WTC11 (cell line): ENCODE results near the gene IL1RAPL2.

ENCODE experiments used
- CTCF ChIP-seq: fragments of 200-600 bp; IDR thresholded peaks from 2 replicates; pipeline ENCODE4 v1.8.0; 2022; ENCODE audit warnings: antibody characterized with exemption
- GABPB1 ChIP-seq: sonication (generic); formaldehyde crosslinking; IDR thresholded peaks from 2 replicates; pipeline ENCODE4 v1.8.1; 2023; ENCODE audit warnings: mild to moderate bottlenecking, missing genetic modification reagents
- IRF1 ChIP-seq: sonication (generic); formaldehyde crosslinking; IDR thresholded peaks from 2 replicates; pipeline ENCODE4 v1.8.0; 2023; ENCODE audit warnings: missing genetic modification reagents
- MAX ChIP-seq: sonication (generic); formaldehyde crosslinking; IDR thresholded peaks from 2 replicates; pipeline ENCODE4 v1.8.0; 2022; ENCODE audit warnings: mild to moderate bottlenecking, missing genetic modification reagents
- NFYB ChIP-seq: sonication (generic); formaldehyde crosslinking; conservative IDR thresholded peaks from 2 replicates; pipeline ENCODE4 v1.8.0; 2022; ENCODE audit warnings: low read depth, missing genetic modification reagents
- NR1H2 ChIP-seq: sonication (generic); formaldehyde crosslinking; IDR thresholded peaks from 2 replicates; pipeline ENCODE4 v1.9.0; 2021; ENCODE audit warnings: mild to moderate bottlenecking, moderate library complexity, missing genetic modification reagents
- TF ChIP-seq, protein P1 (sequence below): sonication (generic); formaldehyde crosslinking; IDR thresholded peaks from 2 replicates; pipeline ENCODE4 v1.8.0; 2022; ENCODE audit warnings: mild to moderate bottlenecking, missing genetic modification reagents
- TF ChIP-seq, protein P2 (sequence below): sonication (generic); formaldehyde crosslinking; IDR thresholded peaks from 2 replicates; pipeline ENCODE4 v1.8.0; 2022; ENCODE audit warnings: mild to moderate bottlenecking, missing genetic modification reagents
- TF ChIP-seq, protein P3 (sequence below): fragments of 250-450 bp; sonication (Bioruptor Pico); IDR thresholded peaks from 2 replicates; pipeline ENCODE4 v2.1.2; 2022; ENCODE audit warnings: mild to moderate bottlenecking, moderate library complexity
- TF ChIP-seq, protein P4 (sequence below): sonication (generic); formaldehyde crosslinking; IDR thresholded peaks from 2 replicates; pipeline ENCODE4 v1.8.1; 2023; ENCODE audit warnings: mild to moderate bottlenecking, moderate library complexity, missing genetic modification reagents

- TF ChIP-seq, protein P1, sequence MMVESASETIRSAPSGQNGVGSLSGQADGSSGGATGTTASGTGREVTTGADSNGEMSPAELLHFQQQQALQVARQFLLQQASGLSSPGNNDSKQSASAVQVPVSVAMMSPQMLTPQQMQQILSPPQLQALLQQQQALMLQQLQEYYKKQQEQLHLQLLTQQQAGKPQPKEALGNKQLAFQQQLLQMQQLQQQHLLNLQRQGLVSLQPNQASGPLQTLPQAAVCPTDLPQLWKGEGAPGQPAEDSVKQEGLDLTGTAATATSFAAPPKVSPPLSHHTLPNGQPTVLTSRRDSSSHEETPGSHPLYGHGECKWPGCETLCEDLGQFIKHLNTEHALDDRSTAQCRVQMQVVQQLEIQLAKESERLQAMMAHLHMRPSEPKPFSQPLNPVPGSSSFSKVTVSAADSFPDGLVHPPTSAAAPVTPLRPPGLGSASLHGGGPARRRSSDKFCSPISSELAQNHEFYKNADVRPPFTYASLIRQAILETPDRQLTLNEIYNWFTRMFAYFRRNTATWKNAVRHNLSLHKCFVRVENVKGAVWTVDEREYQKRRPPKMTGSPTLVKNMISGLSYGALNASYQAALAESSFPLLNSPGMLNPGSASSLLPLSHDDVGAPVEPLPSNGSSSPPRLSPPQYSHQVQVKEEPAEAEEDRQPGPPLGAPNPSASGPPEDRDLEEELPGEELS: no peak
- TF ChIP-seq, protein P2, sequence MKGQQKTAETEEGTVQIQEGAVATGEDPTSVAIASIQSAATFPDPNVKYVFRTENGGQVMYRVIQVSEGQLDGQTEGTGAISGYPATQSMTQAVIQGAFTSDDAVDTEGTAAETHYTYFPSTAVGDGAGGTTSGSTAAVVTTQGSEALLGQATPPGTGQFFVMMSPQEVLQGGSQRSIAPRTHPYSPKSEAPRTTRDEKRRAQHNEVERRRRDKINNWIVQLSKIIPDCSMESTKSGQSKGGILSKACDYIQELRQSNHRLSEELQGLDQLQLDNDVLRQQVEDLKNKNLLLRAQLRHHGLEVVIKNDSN: no peak
- TF ChIP-seq GABPB1: no peak
- no peak for TF ChIP-seq NR1H2 (CRISPR knock-in tag)
- no peak for TF ChIP-seq CTCF
- TF ChIP-seq, protein P3, sequence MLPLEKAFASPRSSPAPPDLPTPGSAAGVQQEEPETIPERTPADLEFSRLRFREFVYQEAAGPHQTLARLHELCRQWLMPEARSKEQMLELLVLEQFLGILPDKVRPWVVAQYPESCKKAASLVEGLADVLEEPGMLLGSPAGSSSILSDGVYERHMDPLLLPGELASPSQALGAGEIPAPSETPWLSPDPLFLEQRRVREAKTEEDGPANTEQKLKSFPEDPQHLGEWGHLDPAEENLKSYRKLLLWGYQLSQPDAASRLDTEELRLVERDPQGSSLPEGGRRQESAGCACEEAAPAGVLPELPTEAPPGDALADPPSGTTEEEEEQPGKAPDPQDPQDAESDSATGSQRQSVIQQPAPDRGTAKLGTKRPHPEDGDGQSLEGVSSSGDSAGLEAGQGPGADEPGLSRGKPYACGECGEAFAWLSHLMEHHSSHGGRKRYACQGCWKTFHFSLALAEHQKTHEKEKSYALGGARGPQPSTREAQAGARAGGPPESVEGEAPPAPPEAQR (CRISPR knock-in tag): no peak
- TF ChIP-seq MAX (CRISPR knock-in tag): no peak
- TF ChIP-seq, protein P4, sequence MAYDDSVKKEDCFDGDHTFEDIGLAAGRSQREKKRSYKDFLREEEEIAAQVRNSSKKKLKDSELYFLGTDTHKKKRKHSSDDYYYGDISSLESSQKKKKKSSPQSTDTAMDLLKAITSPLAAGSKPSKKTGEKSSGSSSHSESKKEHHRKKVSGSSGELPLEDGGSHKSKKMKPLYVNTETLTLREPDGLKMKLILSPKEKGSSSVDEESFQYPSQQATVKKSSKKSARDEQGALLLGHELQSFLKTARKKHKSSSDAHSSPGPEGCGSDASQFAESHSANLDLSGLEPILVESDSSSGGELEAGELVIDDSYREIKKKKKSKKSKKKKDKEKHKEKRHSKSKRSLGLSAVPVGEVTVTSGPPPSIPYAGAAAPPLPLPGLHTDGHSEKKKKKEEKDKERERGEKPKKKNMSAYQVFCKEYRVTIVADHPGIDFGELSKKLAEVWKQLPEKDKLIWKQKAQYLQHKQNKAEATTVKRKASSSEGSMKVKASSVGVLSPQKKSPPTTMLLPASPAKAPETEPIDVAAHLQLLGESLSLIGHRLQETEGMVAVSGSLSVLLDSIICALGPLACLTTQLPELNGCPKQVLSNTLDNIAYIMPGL (CRISPR knock-in tag): no peak
- TF ChIP-seq IRF1 (CRISPR knock-in tag): no peak
- no peak for TF ChIP-seq NFYB (CRISPR knock-in tag)
These were observed 602.6 kb downstream of the IL1RAPL2 start for GRCh38 chrX:105168577-105168976.
